ENCODE results near the gene RNF149.

- TF ChIP-seq CTCF (IDR thresholded peaks at IDR 0.05; ENCODE audit: low read length) = no peak
- TF ChIP-seq EZH2 (IDR thresholded peaks at IDR 0.05; ENCODE audit: borderline replicate concordance, low read length) = no peak
Observed at GRCh38 chr2:101306410-101306809, 2.1 kb downstream of the RNF149 start.
